D721Med (cell line): Measurements from ENCODE around the gene OR5C1.
"Not testable (repeated sequence)": the region's sequence is repeated elsewhere in the genome, so short reads cannot be mapped to it uniquely, and the experiment has no call there.

ENCODE experiments used
- DNase-seq: peaks from one replicate; pipeline ENCODE4 v3.0.0; 2011; ENCODE audit warnings: low spot score; ENCODE audit not compliant: insufficient read length
- FAIRE-seq: peaks from 2 replicates; lab custom pipeline; 2011; peaks lifted over from hg19 to GRCh38; lab: Jason Lieb, UNC
- CTCF ChIP-seq: IDR thresholded peaks from 2 replicates; pipeline ENCODE4 v1.5.1; 2012; ENCODE audit warnings: mild to moderate bottlenecking, control low read depth; ENCODE audit not compliant: insufficient read depth; ENCODE audit errors: missing control alignments

The OR5C1 gene

DNA sequence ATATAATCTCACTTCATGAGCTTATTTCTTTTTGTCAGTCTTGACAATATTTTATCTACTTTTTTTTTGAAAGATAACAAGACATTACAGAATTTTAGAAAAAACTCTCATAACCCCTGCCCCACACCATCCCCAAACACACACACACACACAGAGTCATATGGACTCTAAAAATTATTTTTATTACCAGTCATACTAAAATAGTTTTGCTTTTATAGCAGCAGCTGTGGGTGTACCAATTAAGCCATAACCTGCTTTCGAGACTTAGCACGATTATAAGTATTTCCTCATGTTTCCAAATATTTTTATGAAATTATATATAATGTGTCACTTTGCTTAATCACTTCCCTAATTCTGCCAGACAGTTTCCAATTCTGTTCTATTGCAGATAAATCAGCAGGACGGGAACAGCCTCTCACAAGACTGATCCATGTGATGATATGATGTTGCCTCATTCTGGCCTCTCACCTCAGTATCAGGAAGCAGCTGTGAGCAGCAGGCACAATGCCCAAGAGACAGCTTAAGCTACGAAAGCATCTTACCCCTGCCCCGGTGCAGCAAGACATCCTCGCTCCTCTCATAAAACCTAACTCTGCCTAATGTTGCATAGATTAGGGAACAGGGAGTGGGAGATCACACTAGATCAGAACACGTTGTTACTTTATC lies 32.7 kb downstream of the OR5C1 start:
- DNase-seq (peak; percentile 43), FAIRE-seq (no peak)
- no peak for TF ChIP-seq CTCF

GRCh38 chr9:122822056-122822455 lies 33.3 kb downstream of the OR5C1 start:
- FAIRE-seq (no peak), DNase-seq (peak; percentile 31)
- TF ChIP-seq CTCF = no peak

- FAIRE-seq (no peak), DNase-seq (no peak)
- TF ChIP-seq CTCF = no peak
Observed at GRCh38 chr9:122822938-122823337, 34.2 kb downstream of the OR5C1 start.

- no peak for FAIRE-seq
- DNase-seq = no peak
- no peak for TF ChIP-seq CTCF
Observed at GRCh38 chr9:122827761-122828093, 39.0 kb downstream of the OR5C1 start.

DNA sequence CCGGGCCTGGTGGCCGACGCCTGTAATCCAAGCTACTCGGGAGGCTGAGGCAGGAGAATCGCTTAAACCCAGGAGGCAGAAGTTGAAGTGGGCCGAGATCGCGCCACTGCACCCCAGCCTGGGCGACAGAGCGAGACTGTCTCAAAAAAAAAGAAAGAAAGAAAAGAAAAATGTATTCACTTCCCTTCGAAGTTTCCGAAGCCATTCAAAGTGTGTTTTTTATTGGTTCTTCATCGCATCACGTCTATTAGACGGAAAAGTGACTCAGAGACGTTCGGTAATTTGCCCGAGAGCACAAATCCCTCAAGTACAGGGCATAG lies 40.2 kb downstream of the OR5C1 start:
- FAIRE-seq, DNase-seq: not testable (repeated sequence)

DNA sequence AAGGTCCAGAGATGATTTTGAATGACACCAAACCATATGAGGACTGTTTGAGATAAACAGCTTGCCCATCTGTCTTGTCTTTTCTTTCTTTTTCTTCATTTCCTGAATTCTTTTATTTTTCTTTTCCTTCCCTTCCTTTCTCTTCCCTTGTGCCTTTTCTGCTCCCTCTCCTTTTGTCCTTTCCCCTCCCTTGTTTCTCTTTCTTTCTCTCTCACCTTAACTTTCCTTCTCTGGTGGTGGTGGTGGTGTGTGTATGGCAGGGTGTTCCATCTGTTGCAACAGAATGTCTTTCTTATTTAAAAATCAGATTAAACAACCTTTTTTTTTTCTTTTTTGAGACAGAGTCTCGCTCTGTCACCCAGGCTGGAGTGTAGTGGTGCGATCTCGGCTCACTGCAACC lies 43.5 kb downstream of the OR5C1 start:
- DNase-seq = no peak
- TF ChIP-seq CTCF = no peak
- FAIRE-seq = no peak

DNA sequence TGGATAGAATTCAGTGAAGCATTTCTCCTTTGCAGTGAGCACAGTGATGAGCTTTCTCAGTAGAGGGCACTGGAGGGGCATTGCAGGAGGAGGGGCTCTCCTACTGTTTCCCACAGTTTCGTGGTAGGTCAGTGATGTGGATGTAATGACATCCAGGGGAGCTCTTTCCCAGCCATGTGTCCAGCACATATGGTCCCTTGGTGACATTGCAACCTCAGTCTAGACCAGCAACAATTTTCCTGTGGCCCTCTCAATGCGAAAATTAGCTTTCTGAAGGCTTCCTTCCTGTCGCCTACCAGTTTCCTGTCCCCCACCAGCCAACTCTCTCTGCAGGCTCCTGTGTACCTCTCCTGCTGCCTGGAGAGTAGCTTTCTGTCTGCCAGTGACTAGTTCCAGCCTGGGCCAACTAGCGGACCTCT lies 46.6 kb downstream of the OR5C1 start:
- no peak for FAIRE-seq
- peak; percentile 16 for TF ChIP-seq CTCF
- no peak for DNase-seq
